Activated gamma-delta T cell treated with anti-CD3 and anti-CD28 coated beads, Interleukin-2, amount 50 U/mL, for 16 hours (primary cell): ENCODE measurements around the gene JOSD2.

Experiments used
- DNase-seq: peaks from one replicate; pipeline ENCODE4 v3.0.0-alpha.2; 2020; ENCODE audit warnings: low read depth

The JOSD2 gene

GRCh38 chr19:50512999-50513745 lies 2.2 kb upstream of the JOSD2 start:
- DNase-seq = no peak

GRCh38 chr19:50512112-50512998 lies 1.4 kb upstream of the JOSD2 start:
- no peak for DNase-seq

- DNase-seq = no peak
Measured at GRCh38 chr19:50510700-50511068, 307 bp downstream of the JOSD2 start.

- DNase-seq = no peak
Measured at GRCh38 chr19:50510121-50510670, 795 bp downstream of the JOSD2 start.

GRCh38 chr19:50509366-50509765 lies 1.6 kb downstream of the JOSD2 start:
- DNase-seq = no peak

GRCh38 chr19:50508843-50509190 lies 2.2 kb downstream of the JOSD2 start:
- DNase-seq = no peak

- DNase-seq = no peak
Measured at GRCh38 chr19:50507376-50507775, 3.6 kb downstream of the JOSD2 start.

- DNase-seq = no peak
Measured at GRCh38 chr19:50506700-50507099, 4.3 kb downstream of the JOSD2 start.

- no peak for DNase-seq
Measured at GRCh38 chr19:50505856-50506611, 5.0 kb downstream of the JOSD2 start.

- DNase-seq = no peak
Measured at GRCh38 chr19:50501568-50502475, 9.2 kb downstream of the JOSD2 start.

GRCh38 chr19:50501186-50501567 lies 9.8 kb downstream of the JOSD2 start:
- DNase-seq = no peak

GRCh38 chr19:50500753-50501151 lies 10.2 kb downstream of the JOSD2 start:
- no peak for DNase-seq

GRCh38 chr19:50500060-50500752 lies 10.8 kb downstream of the JOSD2 start:
- DNase-seq = no peak

GRCh38 chr19:50498219-50499056 lies 12.6 kb downstream of the JOSD2 start:
- no peak for DNase-seq

GRCh38 chr19:50497022-50497405 lies 14.0 kb downstream of the JOSD2 start:
- DNase-seq = no peak

- no peak for DNase-seq
Measured at GRCh38 chr19:50496189-50497021, 14.6 kb downstream of the JOSD2 start.

- no peak for DNase-seq
Measured at GRCh38 chr19:50495020-50495531, 15.9 kb downstream of the JOSD2 start.

- DNase-seq = no peak
Measured at GRCh38 chr19:50494186-50495019, 16.6 kb downstream of the JOSD2 start.
